Glutamatergic neuron (in vitro differentiated cells): ENCODE measurements around the gene SMYD4. TPM values are rescaled to one million over a fixed set of nuclear protein-coding genes. Genes with fewer than 3 reads are reported as not detected.
A peak's percentile ranks its signal among the peaks of the same experiment; 100 is the strongest.

Source experiments
- DNase-seq: peaks from one replicate; pipeline ENCODE4 v3.0.0; 2022
- H3K27ac Mint-ChIP-seq: one replicate; pipeline ENCODE4 v1.8.0; 2020; ENCODE audit warnings: mild to moderate bottlenecking, mixed read lengths, inconsistent platforms; ENCODE audit not compliant: unreplicated experiment
- H3K27me3 Mint-ChIP-seq: one replicate; pipeline ENCODE4 v1.8.0; 2020; ENCODE audit warnings: mild to moderate bottlenecking, moderate library complexity, mixed read lengths, inconsistent platforms; ENCODE audit not compliant: unreplicated experiment
- H3K36me3 Mint-ChIP-seq: one replicate; pipeline ENCODE4 v1.8.0; 2020; ENCODE audit warnings: mild to moderate bottlenecking, mixed read lengths, inconsistent platforms; ENCODE audit not compliant: unreplicated experiment
- H3K4me1 Mint-ChIP-seq: one replicate; pipeline ENCODE4 v1.8.0; 2020; ENCODE audit warnings: mild to moderate bottlenecking, low read depth, mixed read lengths, inconsistent platforms; ENCODE audit not compliant: unreplicated experiment
- H3K4me3 Mint-ChIP-seq: one replicate; pipeline ENCODE4 v1.8.0; 2020; ENCODE audit warnings: mild to moderate bottlenecking, mixed read lengths, inconsistent platforms; ENCODE audit not compliant: unreplicated experiment
- H3K9me3 Mint-ChIP-seq: one replicate; pipeline ENCODE4 v1.8.0; 2020; ENCODE audit warnings: mild to moderate bottlenecking, moderate library complexity, mixed read lengths, inconsistent platforms; ENCODE audit not compliant: unreplicated experiment
- total RNA-seq: library from RNA; stranded (reverse); fragmentation: NEBNext Ultra II Directional; extraction: Animal tissue kit (Norgen Biotek cat#: 25700); gene quantifications from one replicate; pipeline ENCODE4 v1.2.1, GENCODE V29; 2021; ENCODE audit not compliant: unreplicated experiment
- TF ChIP-seq, protein P1 (sequence below): fragments of 200-600 bp; sonication (generic); IDR thresholded peaks from one replicate; pipeline ENCODE4 v1.5.0; 2021; ENCODE audit not compliant: partially characterized antibody, unreplicated experiment

The SMYD4 gene
- total RNA-seq, 1 donor from 2014 or later, result 11.4 TPM

DNA sequence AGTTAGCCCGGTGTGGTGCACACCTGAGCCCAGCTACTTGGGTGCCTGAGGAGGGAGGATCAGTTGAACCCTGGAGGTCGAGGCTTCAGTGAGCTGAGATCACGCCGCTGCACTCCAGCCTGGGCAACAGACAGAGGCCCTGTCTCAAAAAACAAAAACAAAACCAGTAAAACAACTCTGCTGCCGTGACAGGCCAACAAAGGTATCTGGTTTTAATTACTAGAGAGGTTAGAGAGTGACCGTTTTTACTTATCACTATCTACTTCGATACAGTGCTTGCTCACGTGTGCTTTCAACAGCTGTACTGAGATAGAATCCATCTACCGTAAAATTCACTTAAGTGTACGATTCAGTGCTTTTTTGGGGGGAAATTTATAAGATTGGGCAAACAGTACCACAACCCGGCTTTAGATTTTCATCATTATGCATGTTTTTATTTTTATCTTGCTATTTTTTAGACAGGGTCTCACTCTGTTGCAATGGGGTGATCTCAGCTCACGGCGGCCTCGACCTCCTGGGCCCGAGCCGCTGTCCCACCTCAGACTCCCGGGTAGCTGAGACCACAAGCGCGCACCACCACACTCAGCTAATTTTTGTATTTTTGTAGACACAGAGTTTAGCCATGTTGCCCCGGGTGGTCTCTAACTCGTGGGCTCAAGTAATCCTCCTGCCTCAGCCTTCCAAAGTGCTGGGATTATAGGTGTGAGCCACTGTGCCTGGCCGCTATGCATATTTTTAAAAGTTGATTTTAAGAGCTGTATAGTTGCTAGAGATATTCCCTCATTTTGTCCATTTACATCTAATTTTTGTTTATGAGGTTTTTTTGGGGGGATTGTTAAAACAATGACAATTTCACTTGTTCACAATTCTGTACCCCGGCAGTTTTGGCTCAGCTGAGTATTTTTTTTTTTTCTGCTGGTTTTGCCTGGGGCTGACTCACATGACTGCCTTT is 36.9 kb downstream of the SMYD4 start:
- peaks cover 2% of the 10 kb centered on the region for H3K9me3 Mint-ChIP-seq
- TF ChIP-seq, protein P1, sequence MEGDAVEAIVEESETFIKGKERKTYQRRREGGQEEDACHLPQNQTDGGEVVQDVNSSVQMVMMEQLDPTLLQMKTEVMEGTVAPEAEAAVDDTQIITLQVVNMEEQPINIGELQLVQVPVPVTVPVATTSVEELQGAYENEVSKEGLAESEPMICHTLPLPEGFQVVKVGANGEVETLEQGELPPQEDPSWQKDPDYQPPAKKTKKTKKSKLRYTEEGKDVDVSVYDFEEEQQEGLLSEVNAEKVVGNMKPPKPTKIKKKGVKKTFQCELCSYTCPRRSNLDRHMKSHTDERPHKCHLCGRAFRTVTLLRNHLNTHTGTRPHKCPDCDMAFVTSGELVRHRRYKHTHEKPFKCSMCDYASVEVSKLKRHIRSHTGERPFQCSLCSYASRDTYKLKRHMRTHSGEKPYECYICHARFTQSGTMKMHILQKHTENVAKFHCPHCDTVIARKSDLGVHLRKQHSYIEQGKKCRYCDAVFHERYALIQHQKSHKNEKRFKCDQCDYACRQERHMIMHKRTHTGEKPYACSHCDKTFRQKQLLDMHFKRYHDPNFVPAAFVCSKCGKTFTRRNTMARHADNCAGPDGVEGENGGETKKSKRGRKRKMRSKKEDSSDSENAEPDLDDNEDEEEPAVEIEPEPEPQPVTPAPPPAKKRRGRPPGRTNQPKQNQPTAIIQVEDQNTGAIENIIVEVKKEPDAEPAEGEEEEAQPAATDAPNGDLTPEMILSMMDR, result no peak
- peaks cover 8% of the 10 kb centered on the region for H3K4me1 Mint-ChIP-seq
- no peaks in the 10 kb centered on the region for H3K36me3 Mint-ChIP-seq
- no peak overlapping the region for H3K4me3 Mint-ChIP-seq
- DNase-seq, result no peak
- no peak overlapping the region for H3K27ac Mint-ChIP-seq
- peaks cover 2% of the 10 kb centered on the region for H3K27me3 Mint-ChIP-seq

DNA sequence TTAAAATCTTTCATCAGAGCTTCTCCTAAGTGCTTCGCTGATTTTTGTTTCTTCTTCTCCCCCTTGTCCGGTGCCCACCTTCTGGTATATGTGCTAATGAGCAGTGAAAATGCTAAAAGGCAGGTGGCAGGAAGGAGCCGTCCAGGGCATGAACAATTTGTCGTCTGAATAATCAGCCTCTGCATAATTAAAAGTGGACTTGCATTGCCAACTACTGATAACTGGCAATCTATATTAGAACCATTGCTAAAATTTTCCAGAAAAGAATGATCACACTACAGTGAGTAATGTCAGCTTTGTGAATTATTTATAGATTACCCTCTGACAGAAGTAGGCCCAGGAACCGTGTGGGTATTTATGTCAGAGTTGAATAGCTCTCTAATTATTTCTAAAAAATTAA is 39.8 kb downstream of the SMYD4 start:
- no peak for DNase-seq
- no peaks in the 10 kb centered on the region for H3K36me3 Mint-ChIP-seq

DNA sequence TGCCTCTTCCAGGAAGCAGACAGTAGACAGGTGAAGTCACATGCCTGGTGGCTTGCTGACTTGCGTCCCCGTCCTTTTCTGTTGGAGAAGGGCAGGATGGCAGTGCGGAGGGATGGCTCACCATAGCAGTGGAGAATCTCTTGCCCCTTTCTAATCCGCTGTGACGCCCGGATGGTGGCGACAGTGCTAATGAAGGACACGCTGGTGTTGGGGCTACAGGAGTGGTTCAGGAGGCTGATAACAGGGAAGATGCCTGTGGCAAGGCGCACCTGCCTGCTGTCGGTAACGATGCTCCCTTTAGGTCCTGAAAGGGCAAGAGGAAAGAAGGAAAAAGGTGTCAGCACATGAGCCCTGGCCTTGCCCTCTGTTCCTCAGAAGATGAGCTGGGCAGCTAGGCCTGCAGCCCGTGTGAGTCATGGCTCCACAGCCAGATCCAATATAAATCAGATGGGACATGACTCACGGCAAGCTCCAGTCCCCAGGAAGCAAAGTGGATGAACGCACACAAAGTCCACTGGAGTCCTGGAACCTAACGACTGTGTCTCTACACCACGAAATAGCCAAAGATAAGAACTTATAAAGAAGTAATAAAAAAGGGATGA is 42.3 kb downstream of the SMYD4 start:
- Mint-ChIP-seq H3K4me3 (no peak overlapping the region), H3K9me3 (peaks cover 3% of the 10 kb centered on the region), H3K27me3 (peaks cover 2% of the 10 kb centered on the region), H3K36me3 (no peaks in the 10 kb centered on the region), H3K4me1 (peaks cover 13% of the 10 kb centered on the region), H3K27ac (no peak overlapping the region)
- TF ChIP-seq, protein P1, result no peak
- DNase-seq, result no peak

More for the DNA sequence above, 39.8 kb downstream of the SMYD4 start:
- H3K4me3 Mint-ChIP-seq, result no peak overlapping the region
- H3K4me1 Mint-ChIP-seq, result peaks cover 4% of the 10 kb centered on the region
- H3K9me3 Mint-ChIP-seq, result peaks cover 3% of the 10 kb centered on the region
- no peak overlapping the region for H3K27ac Mint-ChIP-seq
- TF ChIP-seq, protein P1, result no peak
- H3K27me3 Mint-ChIP-seq, result peaks cover 2% of the 10 kb centered on the region

DNA sequence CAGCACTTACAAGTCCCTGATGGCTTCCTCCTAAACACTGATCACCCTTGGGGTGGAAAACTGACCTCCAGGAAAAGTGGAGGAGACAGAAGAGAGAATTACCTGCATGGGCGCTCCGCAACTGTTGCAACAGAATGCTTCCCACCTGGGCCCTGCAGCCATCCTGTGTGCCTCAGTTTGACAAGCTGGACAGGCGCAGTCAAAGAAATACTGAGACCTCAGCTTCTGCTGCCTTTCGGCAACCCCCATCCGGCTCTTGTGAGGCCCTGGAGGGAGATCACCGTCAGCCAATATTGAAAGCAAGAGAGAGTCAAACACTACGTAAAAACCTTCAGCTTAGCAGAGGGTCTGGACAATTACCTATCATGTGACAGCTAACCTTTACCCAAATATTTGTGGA is 43.0 kb downstream of the SMYD4 start:
- TF ChIP-seq, protein P1, result no peak
- H3K9me3 Mint-ChIP-seq, result peaks cover 3% of the 10 kb centered on the region
- no peaks in the 10 kb centered on the region for H3K36me3 Mint-ChIP-seq
- no peak for DNase-seq
- H3K4me1 Mint-ChIP-seq, result peaks cover 13% of the 10 kb centered on the region
- no peak overlapping the region for H3K4me3 Mint-ChIP-seq
- H3K27ac Mint-ChIP-seq, result no peak overlapping the region
- peaks cover 2% of the 10 kb centered on the region for H3K27me3 Mint-ChIP-seq

DNA sequence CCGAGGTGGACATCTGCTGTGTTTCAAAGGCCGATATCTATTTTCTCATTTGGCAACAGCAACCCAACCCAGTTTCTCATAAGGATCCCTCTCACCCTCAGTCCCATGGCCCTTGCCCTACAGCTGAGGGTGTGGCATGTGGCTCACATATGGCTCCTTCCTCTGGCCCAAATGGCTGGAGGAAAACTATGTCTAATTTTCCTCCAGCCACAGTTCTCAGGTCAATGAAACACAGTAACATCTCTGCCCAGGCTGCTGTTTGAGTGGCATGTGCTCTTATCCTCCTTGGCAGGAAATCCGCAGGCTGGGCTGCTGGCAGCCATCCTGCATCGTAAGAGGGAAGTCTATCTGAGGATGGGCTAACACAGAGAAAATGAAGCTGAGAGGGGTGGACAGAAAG is 43.8 kb downstream of the SMYD4 start:
- peaks cover 3% of the 10 kb centered on the region for H3K9me3 Mint-ChIP-seq

More for the DNA sequence above, 43.8 kb downstream of the SMYD4 start:
- H3K36me3 Mint-ChIP-seq, result no peaks in the 10 kb centered on the region
- no peak for DNase-seq
- no peak overlapping the region for H3K4me3 Mint-ChIP-seq
- H3K27ac Mint-ChIP-seq, result peak overlapping the region; percentile 86
- peaks cover 13% of the 10 kb centered on the region for H3K4me1 Mint-ChIP-seq
- peaks cover 2% of the 10 kb centered on the region for H3K27me3 Mint-ChIP-seq
- TF ChIP-seq, protein P1, result no peak
